H9 (cell line): ENCODE measurements around the gene TRIM7. TPM values are rescaled to one million over a fixed set of nuclear protein-coding genes. Genes with fewer than 3 reads are reported as not detected.

ENCODE experiments used
- DNase-seq: peaks from one replicate; pipeline ENCODE4 v3.0.0-alpha.2; 2017
- H2AFZ ChIP-seq: one replicate; pipeline ENCODE4 v1.6.1; 2013; ENCODE audit warnings: mild to moderate bottlenecking, low read length, control low read depth, moderate library complexity
- H2AK5ac ChIP-seq: 2 replicates; pipeline ENCODE4 v1.6.1; 2013; ENCODE audit warnings: low read length, control low read depth, mixed read lengths; ENCODE audit not compliant: insufficient read length
- H2BK120ac ChIP-seq: one replicate; pipeline ENCODE4 v1.6.1; 2013; ENCODE audit warnings: low read depth, mild to moderate bottlenecking, low read length, control low read depth, inconsistent platforms; ENCODE audit not compliant: poor library complexity, severe bottlenecking
- H2BK12ac ChIP-seq: 2 replicates; pipeline ENCODE4 v1.6.1; 2013; ENCODE audit warnings: low read length, control low read depth, mixed read lengths, low read depth; ENCODE audit not compliant: insufficient read length
- H2BK15ac ChIP-seq: 2 replicates; pipeline ENCODE4 v1.6.1; 2013; ENCODE audit warnings: low read depth, low read length, control low read depth
- H2BK20ac ChIP-seq: one replicate; pipeline ENCODE4 v1.6.1; 2013; ENCODE audit warnings: low read depth, mild to moderate bottlenecking, low read length, control low read depth, inconsistent platforms; ENCODE audit not compliant: poor library complexity, severe bottlenecking
- H2BK5ac ChIP-seq: 2 replicates; pipeline ENCODE4 v1.6.1; 2013; ENCODE audit warnings: low read length, control low read depth, mixed read lengths; ENCODE audit not compliant: insufficient read length
- H3K14ac ChIP-seq: 2 replicates; pipeline ENCODE4 v1.6.1; 2013; ENCODE audit warnings: low read length, control low read depth; ENCODE audit not compliant: insufficient read depth
- H3K18ac ChIP-seq: 2 replicates; pipeline ENCODE4 v1.6.1; 2013; ENCODE audit warnings: low read depth, mild to moderate bottlenecking, mixed read lengths, low read length, control low read depth; ENCODE audit not compliant: insufficient read length
- H3K23ac ChIP-seq: 2 replicates; pipeline ENCODE4 v1.6.1; 2013; ENCODE audit warnings: low read length, control low read depth, mixed read lengths, low read depth; ENCODE audit not compliant: insufficient read length
- H3K23me2 ChIP-seq: 2 replicates; pipeline ENCODE4 v1.6.1; 2013; ENCODE audit warnings: low read depth, mild to moderate bottlenecking, mixed read lengths, low read length, control low read depth; ENCODE audit not compliant: insufficient read length, poor library complexity, severe bottlenecking
- H3K27ac ChIP-seq: 2 replicates; pipeline ENCODE4 v1.5.1; 2013; ENCODE audit warnings: low read length, control low read depth, mixed read lengths, low read depth; ENCODE audit not compliant: insufficient read length
- H3K27me3 ChIP-seq: 2 replicates; pipeline ENCODE4 v1.6.1; 2013; ENCODE audit warnings: low read length, control low read depth, inconsistent platforms; ENCODE audit not compliant: insufficient read depth
- H3K4ac ChIP-seq: 2 replicates; pipeline ENCODE4 v1.6.1; 2013; ENCODE audit warnings: low read depth, mild to moderate bottlenecking, control low read depth, inconsistent platforms, low read length, moderate library complexity
- H3K4me1 ChIP-seq: 2 replicates; pipeline ENCODE4 v1.6.1; 2013; ENCODE audit warnings: low read length, control low read depth, inconsistent platforms; ENCODE audit not compliant: insufficient read depth
- H3K4me2 ChIP-seq: 2 replicates; pipeline ENCODE4 v1.6.1; 2013; ENCODE audit warnings: low read length, control low read depth, mixed read lengths; ENCODE audit not compliant: insufficient read length, insufficient read depth
- H3K56ac ChIP-seq: 2 replicates; pipeline ENCODE4 v1.6.1; 2013; ENCODE audit warnings: low read depth, mild to moderate bottlenecking, mixed read lengths, low read length, control low read depth; ENCODE audit not compliant: insufficient read length
- H3K79me1 ChIP-seq: 2 replicates; pipeline ENCODE4 v1.6.1; 2013; ENCODE audit warnings: low read depth, mild to moderate bottlenecking, moderate library complexity, low read length, control low read depth, inconsistent platforms; ENCODE audit not compliant: insufficient read depth, poor library complexity, severe bottlenecking
- H3K79me2 ChIP-seq: 2 replicates; pipeline ENCODE4 v1.6.1; 2013; ENCODE audit warnings: low read length, control low read depth, inconsistent platforms; ENCODE audit not compliant: insufficient read depth
- H3K9ac ChIP-seq: 2 replicates; pipeline ENCODE4 v1.6.1; 2013; ENCODE audit warnings: low read length, control low read depth, mixed read lengths; ENCODE audit not compliant: insufficient read length; ENCODE audit errors: extremely low read depth
- H3K9me3 ChIP-seq: one replicate; pipeline ENCODE4 v1.6.1; 2013; ENCODE audit warnings: low read depth, low read length, inconsistent platforms; ENCODE audit not compliant: control insufficient read depth
- H3T11ph ChIP-seq: one replicate; pipeline ENCODE4 v1.6.1; 2013; ENCODE audit warnings: mild to moderate bottlenecking, low read length, control low read depth, inconsistent platforms
- H4K20me1 ChIP-seq: one replicate; pipeline ENCODE4 v1.6.1; 2013; ENCODE audit not compliant: control insufficient read depth, insufficient read length, insufficient read depth
- H4K5ac ChIP-seq: 2 replicates; pipeline ENCODE4 v1.6.1; 2013; ENCODE audit warnings: low read depth, mild to moderate bottlenecking, mixed read lengths, low read length, control low read depth; ENCODE audit not compliant: insufficient read length
- H4K8ac ChIP-seq: replicated peaks from 2 replicates; pipeline ENCODE4 v1.6.1; 2013; ENCODE audit warnings: low read length, control low read depth, mixed read lengths, low read depth; ENCODE audit not compliant: insufficient read length
- H4K91ac ChIP-seq: 2 replicates; pipeline ENCODE4 v1.6.1; 2013; ENCODE audit warnings: low read depth, mild to moderate bottlenecking, moderate library complexity, mixed read lengths, low read length, control low read depth; ENCODE audit not compliant: insufficient read length
- H3K27ac Mint-ChIP-seq, 3 experiments: 2 replicates in 2 of 3; 3 replicates in 1 of 3; pipeline ENCODE4 v1.8.0; 2020 to 2021; ENCODE audit warnings: mixed read lengths in 3 of 3, mild to moderate bottlenecking in 1 of 3, moderate library complexity in 1 of 3
- H3K27me3 Mint-ChIP-seq: 2 replicates; pipeline ENCODE4 v1.8.0; 2021; ENCODE audit warnings: low read depth, mild to moderate bottlenecking, moderate library complexity, mixed read lengths
- H3K36me3 Mint-ChIP-seq, 3 experiments: 2 replicates in 2 of 3; 3 replicates in 1 of 3; pipeline ENCODE4 v1.8.0; 2020 to 2021; ENCODE audit warnings: low read depth in 3 of 3, mixed read lengths in 3 of 3; ENCODE audit not compliant: insufficient read depth in 1 of 3
- H3K4me1 Mint-ChIP-seq, 2 experiments: 2 replicates each; pipeline ENCODE4 v1.8.0; 2020; ENCODE audit warnings: mixed read lengths in 2 of 2
- H3K4me3 Mint-ChIP-seq, 2 experiments: 2 replicates in 1 of 2; 3 replicates in 1 of 2; pipeline ENCODE4 v1.8.0; 2020 to 2021; ENCODE audit warnings: mild to moderate bottlenecking in 2 of 2, mixed read lengths in 2 of 2, moderate library complexity in 1 of 2
- H3K9me3 Mint-ChIP-seq, 2 experiments: 2 replicates in 1 of 2; 3 replicates in 1 of 2; pipeline ENCODE4 v1.8.0; 2020; ENCODE audit warnings: mild to moderate bottlenecking in 2 of 2, mixed read lengths in 2 of 2, moderate library complexity in 1 of 2
- CTCF ChIP-seq: fragments of 200-600 bp; sonication (generic); conservative IDR thresholded peaks from 3 replicates; pipeline ENCODE4 v1.8.0; 2021; ENCODE audit warnings: antibody characterized with exemption, mild to moderate bottlenecking
- WGBS: extraction: QIAGEN DNeasy Blood & Tissue Kit; methylation state at CpG from one replicate; pipeline ENCODE4 v1.1.7; 2013; ENCODE audit warnings: missing lambda C conversion rate, low lambda C conversion rate, mixed read lengths; ENCODE audit not compliant: insufficient read length; ENCODE audit errors: extremely low coverage; 5-methylcytosine and 5-hydroxymethylcytosine counted together
- total RNA-seq: library from RNA; stranded (reverse); gene quantifications from 2 replicates; pipeline ENCODE4 v1.2.1, GENCODE V29; 2021

Gene TRIM7
- total RNA-seq, 1 experiment from 2014 or later, result not detected

GRCh38 chr5:181156758-181157157 lies 48.2 kb downstream of the TRIM7 start:
- H2BK15ac ChIP-seq, result no peak overlapping the region
- WGBS, result no CpG with 5 or more reads among the region's 3 CpGs
- H2BK5ac ChIP-seq, result no peak overlapping the region
- no peak overlapping the region for H3K4ac ChIP-seq
- no peak overlapping the region for H2BK12ac ChIP-seq
- H3K9ac ChIP-seq, result no peak overlapping the region
- H4K91ac ChIP-seq, result no peak overlapping the region
- no peak overlapping the region for H2BK20ac ChIP-seq
- no peaks in the 10 kb centered on the region for H3K9me3 ChIP-seq
- H3K23me2 ChIP-seq, result peaks cover 3% of the 10 kb centered on the region
- no peak overlapping the region for H3K23ac ChIP-seq
- H3K14ac ChIP-seq, result no peak overlapping the region
- peaks cover 42% of the 10 kb centered on the region for H3K27me3 Mint-ChIP-seq
- no peak overlapping the region for H3K56ac ChIP-seq
- H3K4me2 ChIP-seq, result no peak overlapping the region
- no peak for TF ChIP-seq CTCF
- H3K79me1 ChIP-seq, result no peaks in the 10 kb centered on the region
- H3K36me3 Mint-ChIP-seq, result no peaks in the 10 kb centered on the region; a peak in 1 of 7 replicates
- no peak for DNase-seq
- no peak overlapping the region for H3K27ac Mint-ChIP-seq
- no peak overlapping the region for H2BK120ac ChIP-seq
- no peak overlapping the region for H3K18ac ChIP-seq
- peaks cover 9 to 16% of the 10 kb centered on the region in 2 experiments for H3K4me1 Mint-ChIP-seq
- H4K8ac ChIP-seq, result no peak overlapping the region
- H3K4me1 ChIP-seq, result no peaks in the 10 kb centered on the region
- no peak overlapping the region for H3T11ph ChIP-seq
- peaks cover 3 to 4% of the 10 kb centered on the region in 2 experiments; a peak in 4 of 5 replicates for H3K9me3 Mint-ChIP-seq
- H2AK5ac ChIP-seq, result no peak overlapping the region
- no peak overlapping the region for H4K5ac ChIP-seq
- H2AFZ ChIP-seq, result no peak overlapping the region
- no peaks in the 10 kb centered on the region for H3K27me3 ChIP-seq
- no peak overlapping the region for H3K27ac ChIP-seq
- no peaks in the 10 kb centered on the region for H4K20me1 ChIP-seq
- no peaks in the 10 kb centered on the region for H3K79me2 ChIP-seq
- no peak overlapping the region for H3K4me3 Mint-ChIP-seq
